GM12878 (cell line): ENCODE results near the gene KIF23. TPM values are rescaled to one million over a fixed set of nuclear protein-coding genes. Genes with fewer than 3 reads are reported as not detected.
A peak's percentile ranks its signal among the peaks of the same experiment; 100 is the strongest.

Source experiments
- BHLHE40 ChIP-seq, 2 experiments: fragments of 450-650 bp in 1 of 2; IDR thresholded peaks; 2 replicates each; pipeline ENCODE4 v1.6.1; 2011 to 2017; ENCODE audit warnings: low read depth in 2 of 2, borderline replicate concordance in 1 of 2, improper control_type of control experiment in 1 of 2, low read length in 1 of 2, mild to moderate bottlenecking in 1 of 2
- BRCA1 ChIP-seq: IDR thresholded peaks from 2 replicates; pipeline ENCODE4 v1.6.1; 2011; ENCODE audit warnings: low read depth, low read length, improper control_type of control experiment
- CHD2 ChIP-seq: IDR thresholded peaks from 2 replicates; pipeline ENCODE4 v1.6.1; 2011; ENCODE audit warnings: low read depth, low read length, improper control_type of control experiment, borderline replicate concordance
- EGR1 ChIP-seq, 2 experiments: IDR thresholded peaks; 1 replicate in 1 of 2; 2 replicates in 1 of 2; pipeline ENCODE4 v1.6.1; 2011 to 2012; ENCODE audit warnings: low read depth in 2 of 2, low read length in 2 of 2, borderline replicate concordance in 1 of 2, mild to moderate bottlenecking in 1 of 2, moderate library complexity in 1 of 2
- GATAD2B ChIP-seq: fragments of 450-650 bp; conservative IDR thresholded peaks from 2 replicates; pipeline ENCODE4 v1.6.1; 2017; ENCODE audit warnings: low read depth, mild to moderate bottlenecking, moderate library complexity
- HCFC1 ChIP-seq: fragments of 150-350 bp; IDR thresholded peaks from 2 replicates; pipeline ENCODE4 v1.6.1; 2014; ENCODE audit warnings: low read length
- HDAC2 ChIP-seq: fragments of 200-600 bp; sonication (generic); IDR thresholded peaks from 2 replicates; pipeline ENCODE4 v1.6.1; 2017
- IKZF2 ChIP-seq, 2 experiments: fragments of 450-650 bp; IDR thresholded peaks; 2 replicates each; pipeline ENCODE4 v1.6.1; 2017; ENCODE audit warnings: mild to moderate bottlenecking in 2 of 2, moderate library complexity in 2 of 2
- MTA2 ChIP-seq: fragments of 450-650 bp; IDR thresholded peaks from 2 replicates; pipeline ENCODE4 v1.6.1; 2016; ENCODE audit warnings: low read depth, mild to moderate bottlenecking, moderate library complexity
- NBN ChIP-seq: fragments of 450-650 bp; IDR thresholded peaks from 2 replicates; pipeline ENCODE4 v1.6.1; 2016
- NFIC ChIP-seq: IDR thresholded peaks from 2 replicates; pipeline ENCODE4 v1.6.1; 2012; ENCODE audit warnings: low read depth, mild to moderate bottlenecking, inconsistent platforms, low read length, moderate library complexity
- NFXL1 ChIP-seq: fragments of 450-650 bp; IDR thresholded peaks from 2 replicates; pipeline ENCODE4 v1.6.1; 2017; ENCODE audit warnings: antibody characterized with exemption, mild to moderate bottlenecking, borderline replicate concordance
- NFYB ChIP-seq: IDR thresholded peaks from 2 replicates; pipeline ENCODE4 v1.6.1; 2011; ENCODE audit warnings: low read depth, mild to moderate bottlenecking, low read length, improper control_type of control experiment, moderate library complexity; ENCODE audit not compliant: insufficient read depth
- NR2C2 ChIP-seq: IDR thresholded peaks from 2 replicates; pipeline ENCODE4 v1.6.1; 2011; ENCODE audit warnings: borderline replicate concordance, low read depth; ENCODE audit not compliant: control insufficient read depth, insufficient read length
- SMAD1 ChIP-seq: fragments of 450-650 bp; IDR thresholded peaks from 2 replicates; pipeline ENCODE4 v1.6.1; 2018; ENCODE audit warnings: mild to moderate bottlenecking, low read depth; ENCODE audit not compliant: partially characterized antibody
- SMC3 ChIP-seq: IDR thresholded peaks from 2 replicates; pipeline ENCODE4 v1.6.1; 2011; ENCODE audit warnings: low read length, improper control_type of control experiment, borderline replicate concordance
- STAT3 ChIP-seq: IDR thresholded peaks from 2 replicates; pipeline ENCODE4 v1.6.1; 2011; ENCODE audit warnings: low read depth, low read length, improper control_type of control experiment
- SUPT20H ChIP-seq: IDR thresholded peaks from 2 replicates; pipeline ENCODE4 v1.6.1; 2011; ENCODE audit warnings: low read depth, mild to moderate bottlenecking, low read length, moderate library complexity, borderline replicate concordance; ENCODE audit not compliant: control insufficient read depth
- TCF12 ChIP-seq: IDR thresholded peaks from 2 replicates; pipeline ENCODE4 v1.6.1; 2011; ENCODE audit warnings: low read depth, mild to moderate bottlenecking, low read length
- TCF3 ChIP-seq: IDR thresholded peaks from 2 replicates; pipeline ENCODE4 v1.6.1; 2012; ENCODE audit warnings: low read depth, mild to moderate bottlenecking, low read length, borderline replicate concordance; ENCODE audit not compliant: insufficient read depth
- ZNF207 ChIP-seq: fragments of 450-650 bp; IDR thresholded peaks from 2 replicates; pipeline ENCODE4 v1.6.1; 2014; ENCODE audit warnings: antibody characterized with exemption, mild to moderate bottlenecking, borderline replicate concordance
- ZNF217 ChIP-seq: fragments of 450-650 bp; IDR thresholded peaks from 2 replicates; pipeline ENCODE4 v1.6.1; 2017; ENCODE audit warnings: antibody characterized with exemption, mild to moderate bottlenecking
- ZNF622 ChIP-seq: fragments of 450-650 bp; IDR thresholded peaks from 2 replicates; pipeline ENCODE4 v1.6.1; 2017; ENCODE audit warnings: mild to moderate bottlenecking, inconsistent platforms
- polyA plus RNA-seq, 11 experiments: library from polyadenylated mRNA; depleted of rRNA in 4 of 11; unstranded in 6 of 11; stranded (reverse) in 5 of 11; fragments of >200 nt; fragmentation: Nextera tagmentation in 4 of 11; fragmentation: Illumina TruSeq in 1 of 11; extraction: Ambion mirVana in 4 of 11; extraction: Trizol in 1 of 11; gene quantifications; 1 replicate in 1 of 11; 2 replicates in 10 of 11; pipeline versions ENCODE4 v1.2.1 to v1.2.3, GENCODE V29; 2011 to 2016; ENCODE audit warnings: inconsistent platforms in 2 of 11, missing spikeins in 2 of 11, low read depth in 1 of 11
- total RNA-seq, 4 experiments: library from RNA; depleted of rRNA in 3 of 4; stranded (reverse); fragments of >200 nt in 3 of 4; fragmentation: Illumina TruSeq in 1 of 4; extraction: Trizol in 1 of 4; gene quantifications; 2 replicates each; pipeline versions ENCODE4 v1.2.1 to v1.2.3, GENCODE V29; 2013 to 2021
- TF ChIP-seq, protein P1 (sequence below): fragments of 450-650 bp; formaldehyde crosslinking; IDR thresholded peaks from 2 replicates; pipeline ENCODE4 v1.4.0; 2020; ENCODE audit warnings: mild to moderate bottlenecking, moderate library complexity

KIF23 gene
- total and polyA plus RNA-seq, 10 of the 15 experiments (the other 5 are each of a cell fraction or from before 2014, with no cell fraction given): 28.0 to 62.5 (median 46.6) TPM

DNA sequence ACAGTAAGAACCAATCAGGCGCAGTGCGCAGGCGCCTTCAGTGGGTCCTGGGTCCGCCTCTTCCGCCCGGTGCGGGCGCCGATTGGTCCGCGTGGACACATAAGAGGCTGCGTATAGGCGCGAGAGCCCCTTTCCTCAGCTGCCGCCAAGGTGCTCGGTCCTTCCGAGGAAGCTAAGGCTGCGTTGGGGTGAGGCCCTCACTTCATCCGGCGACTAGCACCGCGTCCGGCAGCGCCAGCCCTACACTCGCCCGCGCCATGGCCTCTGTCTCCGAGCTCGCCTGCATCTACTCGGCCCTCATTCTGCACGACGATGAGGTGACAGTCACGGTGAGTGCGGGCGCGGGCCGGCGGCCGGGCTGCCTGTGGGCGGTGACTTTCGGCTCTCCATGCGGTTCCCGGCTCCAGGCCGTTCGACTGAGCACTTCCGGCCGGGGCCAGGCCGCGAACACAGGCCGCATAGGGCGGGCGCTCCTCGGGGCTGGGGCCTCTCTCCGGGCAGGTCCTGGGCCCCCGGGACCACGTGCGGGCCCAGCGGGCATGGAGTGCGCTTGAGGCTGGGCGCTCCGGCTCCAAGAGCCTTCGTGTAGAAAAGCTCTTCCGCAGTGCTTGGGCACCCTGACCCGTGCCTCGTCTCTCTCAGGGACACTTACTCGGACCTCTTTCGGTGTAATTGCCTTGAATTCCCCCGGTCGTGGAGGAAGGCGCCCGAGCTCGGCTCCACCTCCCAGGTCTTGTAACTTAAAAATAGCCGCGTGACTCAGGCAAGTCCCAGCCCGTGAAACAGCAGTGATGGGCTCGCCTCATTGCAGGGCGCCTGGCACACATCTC lies 38.8 kb downstream of the KIF23 start, which contains the start of gene RPLP1 (continued):
- TF ChIP-seq TCF3 (peak; percentile 93), GATAD2B (peak; percentile 77; the same call in 1 of the 2 replicates), BRCA1 (no peak), ZNF207 (0 out of 2 replicates have a peak, but pooled peaks have one; percentile 47), HCFC1 (peak; percentile 45), SMAD1 (peak; percentile 65), TCF12 (peak; percentile 92), HDAC2 (no peak; the same call in 1 of the 2 replicates), NFIC (no peak), NBN (peak; percentile 74; the same call in 1 of the 2 replicates), SUPT20H (no peak), MTA2 (no peak), CHD2 (peak; percentile 58), BHLHE40 (IDR thresholded peaks at IDR 0.05; ENCODE audit: borderline replicate concordance in 1 of 2, low read depth in 2 of 2, low read length in 1 of 2) (peak in 1 of 2 experiments; percentile 39; a peak in 1 of 4 replicates), EGR1 (IDR thresholded peaks at IDR 0.05; ENCODE audit: borderline replicate concordance in 1 of 2, low read depth in 2 of 2, low read length in 2 of 2) (no peak; a peak in 1 of 3 replicates), SMC3 (no peak), NFYB (peak; percentile 84), STAT3 (no peak), NFXL1 (no peak), ZNF217 (no peak), IKZF2 (IDR thresholded peaks at IDR 0.05) (no peak), ZNF622 (no peak), NR2C2 (no peak)
- TF ChIP-seq, protein P1, sequence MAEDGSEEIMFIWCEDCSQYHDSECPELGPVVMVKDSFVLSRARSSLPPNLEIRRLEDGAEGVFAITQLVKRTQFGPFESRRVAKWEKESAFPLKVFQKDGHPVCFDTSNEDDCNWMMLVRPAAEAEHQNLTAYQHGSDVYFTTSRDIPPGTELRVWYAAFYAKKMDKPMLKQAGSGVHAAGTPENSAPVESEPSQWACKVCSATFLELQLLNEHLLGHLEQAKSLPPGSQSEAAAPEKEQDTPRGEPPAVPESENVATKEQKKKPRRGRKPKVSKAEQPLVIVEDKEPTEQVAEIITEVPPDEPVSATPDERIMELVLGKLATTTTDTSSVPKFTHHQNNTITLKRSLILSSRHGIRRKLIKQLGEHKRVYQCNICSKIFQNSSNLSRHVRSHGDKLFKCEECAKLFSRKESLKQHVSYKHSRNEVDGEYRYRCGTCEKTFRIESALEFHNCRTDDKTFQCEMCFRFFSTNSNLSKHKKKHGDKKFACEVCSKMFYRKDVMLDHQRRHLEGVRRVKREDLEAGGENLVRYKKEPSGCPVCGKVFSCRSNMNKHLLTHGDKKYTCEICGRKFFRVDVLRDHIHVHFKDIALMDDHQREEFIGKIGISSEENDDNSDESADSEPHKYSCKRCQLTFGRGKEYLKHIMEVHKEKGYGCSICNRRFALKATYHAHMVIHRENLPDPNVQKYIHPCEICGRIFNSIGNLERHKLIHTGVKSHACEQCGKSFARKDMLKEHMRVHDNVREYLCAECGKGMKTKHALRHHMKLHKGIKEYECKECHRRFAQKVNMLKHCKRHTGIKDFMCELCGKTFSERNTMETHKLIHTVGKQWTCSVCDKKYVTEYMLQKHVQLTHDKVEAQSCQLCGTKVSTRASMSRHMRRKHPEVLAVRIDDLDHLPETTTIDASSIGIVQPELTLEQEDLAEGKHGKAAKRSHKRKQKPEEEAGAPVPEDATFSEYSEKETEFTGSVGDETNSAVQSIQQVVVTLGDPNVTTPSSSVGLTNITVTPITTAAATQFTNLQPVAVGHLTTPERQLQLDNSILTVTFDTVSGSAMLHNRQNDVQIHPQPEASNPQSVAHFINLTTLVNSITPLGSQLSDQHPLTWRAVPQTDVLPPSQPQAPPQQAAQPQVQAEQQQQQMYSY (CRISPR knock-in tag): no peak
